AG09319 (cell line): ENCODE results near the gene EIF5A.

Experiments used
- DNase-seq: peaks from one replicate; pipeline ENCODE4 v3.0.0-alpha.2; 2010; ENCODE audit warnings: low read depth; ENCODE audit errors: extremely low read depth
- CTCF ChIP-seq: IDR thresholded peaks from 2 replicates; pipeline ENCODE4 v1.5.1; 2011; ENCODE audit warnings: low read depth, mild to moderate bottlenecking, inconsistent platforms, low read length, moderate library complexity

Gene EIF5A

GRCh38 chr17:7281074-7281952 lies 26.1 kb upstream of the EIF5A start, which contains the start of gene SLC2A4:
Gene SLC2A4 (plus strand): TSS chr17:7281718. CDS start chr17:7281935, 217 bp downstream.
- TF ChIP-seq CTCF, result no peak

GRCh38 chr17:7281953-7282751 lies 25.3 kb upstream of the EIF5A start:
- no peak for TF ChIP-seq CTCF
- no peak for DNase-seq

More at GRCh38 chr17:7281074-7281952, 26.1 kb upstream of the EIF5A start, which contains the start of gene SLC2A4:
- DNase-seq, result peak; percentile 77

GRCh38 chr17:7282752-7283321 lies 24.6 kb upstream of the EIF5A start:
- no peak for DNase-seq
- TF ChIP-seq CTCF, result no peak

- TF ChIP-seq CTCF, result no peak
- DNase-seq, result no peak
These were observed 23.8 kb upstream of the EIF5A start for GRCh38 chr17:7283471-7284216.

GRCh38 chr17:7284911-7285310 lies 22.5 kb upstream of the EIF5A start:
- no peak for TF ChIP-seq CTCF
- DNase-seq, result no peak

- no peak for DNase-seq
- TF ChIP-seq CTCF, result no peak
These were observed 21.7 kb upstream of the EIF5A start for GRCh38 chr17:7285679-7286078.
